ENCODE data around the gene VPS4A. TPM values are rescaled to one million over a fixed set of nuclear protein-coding genes. Genes with fewer than 3 reads are reported as not detected.
"Not testable (repeated sequence)": the region's sequence is repeated elsewhere in the genome, so short reads cannot be mapped to it uniquely, and the experiment has no call there.

VPS4A gene
- total RNA-seq, 1 experiment from 2014 or later = 27.3 TPM

DNA sequence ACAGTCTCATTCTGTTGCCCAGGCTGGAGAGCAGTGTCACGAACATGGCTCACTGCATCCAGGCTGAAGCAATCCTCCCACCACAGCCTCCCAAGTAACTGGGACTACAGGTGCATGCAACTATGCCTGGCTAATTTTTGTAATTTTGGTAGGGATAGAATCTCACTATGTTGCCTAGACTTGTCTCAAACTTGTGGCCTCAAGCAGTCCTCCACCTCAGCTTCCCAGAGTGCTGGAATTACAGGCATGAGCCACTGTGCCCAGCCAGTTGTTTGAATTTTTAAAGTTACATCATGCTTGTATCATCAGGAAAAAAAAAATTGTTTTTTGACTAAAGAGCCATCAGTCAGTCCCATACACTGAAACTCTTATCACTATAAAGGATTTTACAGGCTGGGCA, 17.1 kb upstream of the VPS4A start:
- Histone ChIP-seq H3K27me3 (ENCODE audit: low read length) (no peaks in the 10 kb centered on the region), H3K4me3 (ENCODE audit: low read length) (no peak overlapping the region), H3K27ac (ENCODE audit: low read length) (no peak overlapping the region), H3K9me3 (ENCODE audit: low read length) (no peaks in the 10 kb centered on the region), H3F3A (ENCODE audit: low read length, unreplicated experiment) (no peaks in the 10 kb centered on the region), H3K9me2 (replicated peaks; ENCODE audit: low read length) (no peaks in the 10 kb centered on the region), H4K20me1 (ENCODE audit: low read length) (no peaks in the 10 kb centered on the region), H2AFZ (ENCODE audit: low read length) (no peak overlapping the region), H3K4me1 (ENCODE audit: insufficient read depth, low read length) (no peaks in the 10 kb centered on the region), H3K9ac (ENCODE audit: low read length) (no peak overlapping the region), H3K36me3 (ENCODE audit: low read depth, low read length) (no peaks in the 10 kb centered on the region), H3K4me2 (ENCODE audit: low read length) (no peak overlapping the region), H3K79me2 (ENCODE audit: low read length) (no peaks in the 10 kb centered on the region)
- ChIA-PET POLR2A (ENCODE audit: unreplicated experiment) (no interaction called here), CTCF (no interaction called here)
- DNase-seq (no peak), ATAC-seq (no peak)
- BruUV-seq (replicated peaks) = no TSS peak
- intact Hi-C loops (cut with micrococcal nuclease) = no loop called here
- TF ChIP-seq, protein P1, sequence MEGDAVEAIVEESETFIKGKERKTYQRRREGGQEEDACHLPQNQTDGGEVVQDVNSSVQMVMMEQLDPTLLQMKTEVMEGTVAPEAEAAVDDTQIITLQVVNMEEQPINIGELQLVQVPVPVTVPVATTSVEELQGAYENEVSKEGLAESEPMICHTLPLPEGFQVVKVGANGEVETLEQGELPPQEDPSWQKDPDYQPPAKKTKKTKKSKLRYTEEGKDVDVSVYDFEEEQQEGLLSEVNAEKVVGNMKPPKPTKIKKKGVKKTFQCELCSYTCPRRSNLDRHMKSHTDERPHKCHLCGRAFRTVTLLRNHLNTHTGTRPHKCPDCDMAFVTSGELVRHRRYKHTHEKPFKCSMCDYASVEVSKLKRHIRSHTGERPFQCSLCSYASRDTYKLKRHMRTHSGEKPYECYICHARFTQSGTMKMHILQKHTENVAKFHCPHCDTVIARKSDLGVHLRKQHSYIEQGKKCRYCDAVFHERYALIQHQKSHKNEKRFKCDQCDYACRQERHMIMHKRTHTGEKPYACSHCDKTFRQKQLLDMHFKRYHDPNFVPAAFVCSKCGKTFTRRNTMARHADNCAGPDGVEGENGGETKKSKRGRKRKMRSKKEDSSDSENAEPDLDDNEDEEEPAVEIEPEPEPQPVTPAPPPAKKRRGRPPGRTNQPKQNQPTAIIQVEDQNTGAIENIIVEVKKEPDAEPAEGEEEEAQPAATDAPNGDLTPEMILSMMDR (conservative IDR thresholded peaks at IDR 0.05; ENCODE audit: low read depth, low read length) = no peak
- TF ChIP-seq EZH2 (IDR thresholded peaks at IDR 0.05; ENCODE audit: low read length, unreplicated experiment) = no peak
- no peak for TF ChIP-seq EZH2phosphoT487 (IDR thresholded peaks at IDR 0.05; ENCODE audit: borderline replicate concordance, low read length)

- POLR2A ChIA-PET (ENCODE audit: unreplicated experiment); H3K27me3 ChIP-seq (ENCODE audit: low read length); H3K4me3 ChIP-seq (ENCODE audit: low read length); H3K4me2 ChIP-seq (ENCODE audit: low read length); H4K20me1 ChIP-seq (ENCODE audit: low read length); H2AFZ ChIP-seq (ENCODE audit: low read length); intact Hi-C loops (cut with micrococcal nuclease); H3K36me3 ChIP-seq (ENCODE audit: low read depth, low read length); H3F3A ChIP-seq (ENCODE audit: low read length, unreplicated experiment); H3K4me1 ChIP-seq (ENCODE audit: insufficient read depth, low read length); CTCF ChIA-PET; ATAC-seq; DNase-seq; H3K79me2 ChIP-seq (ENCODE audit: low read length); BruUV-seq (replicated peaks); H3K27ac ChIP-seq (ENCODE audit: low read length); H3K9me2 ChIP-seq (replicated peaks; ENCODE audit: low read length); H3K9me3 ChIP-seq (ENCODE audit: low read length); H3K9ac ChIP-seq (ENCODE audit: low read length): not testable (repeated sequence)
Observed at GRCh38 chr16:69296771-69297170, 14.4 kb upstream of the VPS4A start.

GRCh38 chr16:69298261-69298660, 12.9 kb upstream of the VPS4A start:
- TF ChIP-seq, protein P1 (conservative IDR thresholded peaks at IDR 0.05; ENCODE audit: low read depth, low read length) = no peak
- TF ChIP-seq EZH2 (IDR thresholded peaks at IDR 0.05; ENCODE audit: low read length, unreplicated experiment) (no peak), EZH2phosphoT487 (IDR thresholded peaks at IDR 0.05; ENCODE audit: borderline replicate concordance, low read length) (no peak)
- CTCF ChIA-PET = no interaction called here
- BruUV-seq (replicated peaks) = no TSS peak

More at GRCh38 chr16:69298261-69298660, 12.9 kb upstream of the VPS4A start:
- DNase-seq (no peak), ATAC-seq (no peak)
- H4K20me1 ChIP-seq (ENCODE audit: low read length) = no peaks in the 10 kb centered on the region
- H3K79me2 ChIP-seq (ENCODE audit: low read length) = no peaks in the 10 kb centered on the region
- no peaks in the 10 kb centered on the region for H3K9me3 ChIP-seq (ENCODE audit: low read length)
- H3K9me2 ChIP-seq (replicated peaks; ENCODE audit: low read length) = no peaks in the 10 kb centered on the region
- H3K27ac ChIP-seq (ENCODE audit: low read length) = no peak overlapping the region
- no peaks in the 10 kb centered on the region for H3K4me1 ChIP-seq (ENCODE audit: insufficient read depth, low read length)
- POLR2A ChIA-PET (ENCODE audit: unreplicated experiment) = no interaction called here
- no peak overlapping the region for H3K9ac ChIP-seq (ENCODE audit: low read length)
- no peaks in the 10 kb centered on the region for H3K36me3 ChIP-seq (ENCODE audit: low read depth, low read length)
- intact Hi-C loops (cut with micrococcal nuclease) = no loop called here
- H3K4me2 ChIP-seq (ENCODE audit: low read length) = no peak overlapping the region
- no peak overlapping the region for H3K4me3 ChIP-seq (ENCODE audit: low read length)
- no peaks in the 10 kb centered on the region for H3K27me3 ChIP-seq (ENCODE audit: low read length)
- H2AFZ ChIP-seq (ENCODE audit: low read length) = no peak overlapping the region
- H3F3A ChIP-seq (ENCODE audit: low read length, unreplicated experiment) = no peaks in the 10 kb centered on the region
